Measurements from ENCODE around the gene KIAA1671. TPM values are rescaled to one million over a fixed set of nuclear protein-coding genes. Genes with fewer than 3 reads are reported as not detected.

Gene KIAA1671
- total and polyA plus RNA-seq, 2 of the 4 experiments (the other 2 are of a cell fraction), result 0.02 TPM; not detected in 1

GRCh38 chr22:24920029-24920428 is 32.5 kb upstream of the KIAA1671 start:
- Histone ChIP-seq H3K36me3 (ENCODE audit: control insufficient read depth, insufficient read depth, low read length) (no peaks in the 10 kb centered on the region), H4K20me1 (ENCODE audit: insufficient read depth, low read length) (no peaks in the 10 kb centered on the region), H3K9me1 (ENCODE audit: insufficient read depth, low read length) (no peaks in the 10 kb centered on the region), H2AK9ac (replicated peaks; ENCODE audit: low read depth, low read length, poor library complexity) (no peak overlapping the region), H3K79me1 (ENCODE audit: low read depth in 1 of 2, low read length in 2 of 2) (no peaks in the 10 kb centered on the region), H4K8ac (ENCODE audit: low read depth in 2 of 2, low read length in 2 of 2) (no peak overlapping the region), H3K9ac (ENCODE audit: low read depth, low read length) (no peak overlapping the region), H2AK5ac (ENCODE audit: low read depth, low read length) (no peak overlapping the region), H3K4me1 (ENCODE audit: control insufficient read depth, insufficient read depth, low read length) (no peaks in the 10 kb centered on the region), H3K9me3 (ENCODE audit: control insufficient read depth, insufficient read depth, low read length) (no peaks in the 10 kb centered on the region), H3K27ac (ENCODE audit: insufficient read depth, low read length) (no peak overlapping the region), H2BK120ac (ENCODE audit: low read depth, low read length) (no peak overlapping the region), H2BK20ac (ENCODE audit: low read depth, low read length) (no peak overlapping the region), H3K4ac (ENCODE audit: low read depth, low read length) (no peak overlapping the region), H2BK15ac (ENCODE audit: low read depth, low read length) (no peak overlapping the region), H3K23ac (ENCODE audit: low read depth, low read length) (no peak overlapping the region), H2AFZ (replicated peaks; ENCODE audit: low read length, poor library complexity) (no peak overlapping the region), H3K14ac (replicated peaks; ENCODE audit: low read depth, low read length) (no peak overlapping the region), H4K5ac (ENCODE audit: low read depth, low read length) (no peak overlapping the region), H2BK5ac (ENCODE audit: low read depth, low read length, poor library complexity, severe bottlenecking) (no peak overlapping the region), H3K56ac (ENCODE audit: extremely low read depth, insufficient read depth, low read length) (no peak overlapping the region), H4K91ac (ENCODE audit: insufficient read depth, low read depth, low read length) (no peak overlapping the region), H3K4me3 (ENCODE audit: insufficient read depth, low read depth, low read length) (no peak overlapping the region), H3K18ac (ENCODE audit: low read depth, low read length) (no peak overlapping the region), H3K4me2 (ENCODE audit: low read depth, low read length) (no peak overlapping the region), H3K27me3 (ENCODE audit: control insufficient read depth, insufficient read depth, low read length) (no peaks in the 10 kb centered on the region)
- no TSS peak for BruUV-seq (replicated peaks)
- in situ Hi-C loops (cut with MboI; ENCODE audit: low sequenced_read_pairs) (no loop called here), intact Hi-C loops (cut with micrococcal nuclease) (no loop called here), dilution Hi-C loops (cut with HindIII; ENCODE audit: low sequenced_read_pairs, unreplicated experiment) (no loop called here)
- DNase-seq, result no peak
- WGBS, 2 experiments (ENCODE audit: extremely low coverage in 2 of 2, insufficient read length in 1 of 2), result no CpG with 5 or more reads among the region's 4 CpGs
- CTCF ChIA-PET, result no interaction called here
- no peak for ATAC-seq (ENCODE audit: low read depth)
- TF ChIP-seq RFX5 (IDR thresholded peaks at IDR 0.05; ENCODE audit: low read depth, low read length) (no peak), ELK1 (IDR thresholded peaks at IDR 0.05; ENCODE audit: borderline replicate concordance, low read depth, low read length) (no peak), NFE2L2 (IDR thresholded peaks at IDR 0.05; ENCODE audit: low read depth, low read length) (no peak), MAFK (IDR thresholded peaks at IDR 0.05; ENCODE audit: low read depth, low read length) (peak; percentile 48)
- POLR2A ChIA-PET (ENCODE audit: unreplicated experiment), result interaction anchor here (0.6 kb wide), 1 partner anchor 587 kb away, joined by 3 read pairs; no protein-coding TSS in a partner anchor
